Peyer's patch (tissue), 4 donors: Measurements from ENCODE around the gene PLD1. TPM values are rescaled to one million over a fixed set of nuclear protein-coding genes. Genes with fewer than 3 reads are reported as not detected.
"Not testable (repeated sequence)": the region's sequence is repeated elsewhere in the genome, so short reads cannot be mapped to it uniquely, and the experiment has no call there.

Experiments
- DNase-seq, 3 donors: peaks; one replicate each; pipeline ENCODE4 v3.0.0-alpha.2; 2017 to 2019
- H3K27ac ChIP-seq, 4 donors: fragments of 200-600 bp; sonication (generic); one replicate each; pipeline ENCODE4 v1.5.1; 2016 to 2019
- H3K27me3 ChIP-seq, 2 donors: fragments of 200-600 bp; sonication (generic); one replicate each; pipeline ENCODE4 v1.5.1; 2019
- H3K36me3 ChIP-seq, 3 donors: fragments of 200-600 bp; sonication (generic); one replicate each; pipeline ENCODE4 v1.5.1; 2016 to 2019
- H3K4me1 ChIP-seq, 4 donors: fragments of 200-600 bp; sonication (generic); one replicate each; pipeline ENCODE4 v1.5.1; 2016 to 2019
- H3K4me3 ChIP-seq, 4 donors: fragments of 200-600 bp; sonication (generic); 1 replicate in 3 of 4; 2 replicates in 1 of 4; pipeline ENCODE4 v1.5.1; 2016 to 2019; ENCODE audit warnings: mild to moderate bottlenecking in 1 of 4
- H3K9me3 ChIP-seq, 4 donors: fragments of 200-600 bp; sonication (generic); one replicate each; pipeline ENCODE4 v1.5.1; 2016 to 2019; ENCODE audit warnings: mild to moderate bottlenecking in 1 of 4
- POLR2A ChIP-seq, 2 donors: fragments of 450-650 bp; IDR thresholded peaks; one replicate each; pipeline ENCODE4 v1.5.1; 2017; ENCODE audit warnings: antibody characterized with exemption in 2 of 2, mild to moderate bottlenecking in 2 of 2, moderate library complexity in 2 of 2
- total RNA-seq, 4 donors: library from RNA; depleted of rRNA; stranded (reverse); fragments of >200 nt; gene quantifications; one replicate each; pipeline ENCODE4 v1.1.0, GENCODE V29; 2016
- TF ChIP-seq, protein P1 (sequence below), 6 experiments: fragments of 450-650 bp in 4 of 6; fragments of 200-600 bp in 2 of 6; sonication (generic) in 1 of 6; IDR thresholded peaks; one replicate each; pipeline ENCODE4 v1.5.1; 2017 to 2019; ENCODE audit warnings: antibody characterized with exemption in 6 of 6, mild to moderate bottlenecking in 3 of 6, moderate library complexity in 1 of 6

Gene PLD1
- total RNA-seq, 4 donors from 2014 or later: 120 to 218 (median 187) TPM

DNA sequence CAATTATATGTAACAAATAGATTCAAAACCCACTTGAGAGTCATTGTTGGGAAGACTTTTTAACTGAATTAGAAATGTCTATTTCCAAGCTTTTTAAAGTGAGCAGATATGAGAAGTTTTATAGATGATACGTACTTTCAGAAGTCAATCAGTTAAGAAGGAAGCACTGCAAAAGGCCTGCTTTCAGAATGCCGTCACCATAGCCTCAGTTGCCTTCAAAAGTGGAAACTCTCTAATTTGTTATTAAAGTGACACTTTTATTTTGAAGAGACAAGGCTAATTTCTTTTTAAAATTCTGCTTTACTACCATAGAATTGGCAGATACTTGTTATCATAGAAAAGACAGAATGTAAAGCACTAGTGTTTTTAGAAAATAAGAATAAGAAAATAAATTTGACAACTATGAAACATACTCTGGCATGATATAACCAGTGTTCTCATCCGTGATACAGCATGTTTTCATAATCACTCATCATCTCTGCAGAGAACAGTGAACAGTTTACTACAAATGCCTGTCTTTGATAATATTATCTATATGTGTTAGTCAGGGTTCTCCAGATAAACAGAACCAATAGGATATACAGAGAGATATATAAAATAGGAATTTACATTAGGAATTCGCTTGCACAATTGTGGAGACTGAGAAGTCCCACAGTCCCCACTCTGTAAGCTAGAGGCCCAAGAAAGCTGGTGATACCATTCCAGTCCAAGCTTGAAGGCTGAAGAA lies 7.0 kb upstream of the PLD1 start:
- Histone ChIP-seq H3K4me1 (no peaks in the 10 kb centered on the region), H3K36me3 (no peaks in the 10 kb centered on the region), H3K4me3 (no peak overlapping the region), H3K27me3 (no peaks in the 10 kb centered on the region), H3K27ac (no peak overlapping the region), H3K9me3 (no peaks in the 10 kb centered on the region)
- no peak for DNase-seq
- TF ChIP-seq, protein P1, sequence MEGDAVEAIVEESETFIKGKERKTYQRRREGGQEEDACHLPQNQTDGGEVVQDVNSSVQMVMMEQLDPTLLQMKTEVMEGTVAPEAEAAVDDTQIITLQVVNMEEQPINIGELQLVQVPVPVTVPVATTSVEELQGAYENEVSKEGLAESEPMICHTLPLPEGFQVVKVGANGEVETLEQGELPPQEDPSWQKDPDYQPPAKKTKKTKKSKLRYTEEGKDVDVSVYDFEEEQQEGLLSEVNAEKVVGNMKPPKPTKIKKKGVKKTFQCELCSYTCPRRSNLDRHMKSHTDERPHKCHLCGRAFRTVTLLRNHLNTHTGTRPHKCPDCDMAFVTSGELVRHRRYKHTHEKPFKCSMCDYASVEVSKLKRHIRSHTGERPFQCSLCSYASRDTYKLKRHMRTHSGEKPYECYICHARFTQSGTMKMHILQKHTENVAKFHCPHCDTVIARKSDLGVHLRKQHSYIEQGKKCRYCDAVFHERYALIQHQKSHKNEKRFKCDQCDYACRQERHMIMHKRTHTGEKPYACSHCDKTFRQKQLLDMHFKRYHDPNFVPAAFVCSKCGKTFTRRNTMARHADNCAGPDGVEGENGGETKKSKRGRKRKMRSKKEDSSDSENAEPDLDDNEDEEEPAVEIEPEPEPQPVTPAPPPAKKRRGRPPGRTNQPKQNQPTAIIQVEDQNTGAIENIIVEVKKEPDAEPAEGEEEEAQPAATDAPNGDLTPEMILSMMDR (IDR thresholded peaks at IDR 0.05): no peak
- no peak for TF ChIP-seq POLR2A (IDR thresholded peaks at IDR 0.05)

DNA sequence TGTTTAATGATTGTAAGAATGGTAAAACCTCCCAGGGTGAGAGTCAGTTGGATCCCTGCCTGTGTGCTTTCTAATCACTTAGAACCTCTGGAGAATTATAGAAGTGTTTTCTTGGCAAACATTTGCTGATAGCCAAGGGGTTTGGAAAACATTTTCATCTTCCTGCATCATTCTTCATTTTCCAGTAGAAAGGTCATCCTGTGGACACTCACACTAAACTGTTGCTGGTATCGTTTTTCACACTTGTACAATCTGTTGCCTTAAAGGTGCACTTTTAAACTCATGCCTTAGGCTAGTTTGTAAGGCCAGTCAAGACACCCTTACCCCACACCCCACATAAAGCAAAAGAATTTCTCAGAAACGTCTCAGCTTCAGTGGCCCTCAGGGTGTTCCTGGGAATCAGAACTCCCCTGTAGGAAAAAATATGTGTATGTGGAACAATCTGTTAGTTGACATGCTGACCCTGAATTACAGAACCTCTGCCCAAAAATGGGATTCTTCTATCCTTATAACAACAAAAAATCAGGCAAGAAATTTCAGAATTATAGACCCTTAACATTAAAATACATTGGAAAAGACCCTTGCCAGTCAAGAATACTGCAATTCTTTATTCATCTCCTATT lies 5.8 kb upstream of the PLD1 start:
- Histone ChIP-seq H3K4me1 (no peaks in the 10 kb centered on the region), H3K4me3 (no peak overlapping the region), H3K27me3 (no peaks in the 10 kb centered on the region), H3K36me3 (no peaks in the 10 kb centered on the region), H3K27ac (no peak overlapping the region), H3K9me3 (no peaks in the 10 kb centered on the region)
- TF ChIP-seq, protein P1 (IDR thresholded peaks at IDR 0.05): no peak
- TF ChIP-seq POLR2A (IDR thresholded peaks at IDR 0.05): no peak
- no peak for DNase-seq

DNA sequence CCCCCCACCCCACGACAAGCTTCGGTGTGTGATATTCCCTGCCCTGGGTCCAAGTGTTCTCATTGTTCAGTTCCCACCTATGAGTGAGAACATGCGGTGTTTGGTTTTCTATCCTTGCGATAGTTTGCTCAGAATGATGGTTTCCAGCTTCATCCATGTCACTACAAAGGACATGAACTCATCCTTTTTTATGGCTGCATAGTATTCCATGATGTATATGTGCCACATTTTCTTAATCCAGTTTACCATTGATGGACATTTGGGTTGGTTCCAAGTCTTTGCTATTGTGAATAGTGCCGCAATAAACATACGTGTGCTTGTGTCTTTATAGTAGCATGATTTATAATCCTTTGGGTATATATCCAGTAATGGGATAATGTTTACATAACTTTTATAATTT lies 4.4 kb upstream of the PLD1 start:
- H3K4me1 ChIP-seq, H3K27me3 ChIP-seq, H3K9me3 ChIP-seq, DNase-seq, H3K4me3 ChIP-seq, H3K27ac ChIP-seq, H3K36me3 ChIP-seq: not testable (repeated sequence)

DNA sequence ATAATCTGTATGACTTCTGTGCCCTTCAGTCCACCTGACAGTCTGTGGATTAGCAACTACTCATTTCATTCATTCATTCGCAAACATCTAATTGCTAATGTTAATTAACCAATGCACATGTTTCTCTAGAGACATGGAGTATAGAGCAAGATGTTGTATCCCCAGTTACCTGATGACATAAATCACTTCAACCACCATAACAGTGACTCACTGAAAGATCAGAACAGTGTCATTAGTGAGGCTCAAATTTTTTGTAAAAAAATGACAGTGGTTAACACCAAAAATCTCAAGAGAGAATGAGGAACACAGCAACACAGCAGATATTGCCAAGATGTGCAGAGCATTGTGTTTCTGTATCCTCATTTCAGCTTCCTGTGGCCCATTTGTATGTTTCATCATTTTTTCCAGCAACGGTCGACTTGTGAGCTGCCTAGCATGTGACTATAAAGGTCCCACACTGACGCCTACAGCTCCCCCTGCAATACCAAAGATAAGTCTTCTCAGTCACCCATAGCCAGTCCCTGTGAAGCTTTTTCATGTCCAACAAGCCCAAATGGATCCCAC lies 3.7 kb upstream of the PLD1 start:
- Histone ChIP-seq H3K4me3 (no peak overlapping the region), H3K36me3 (no peaks in the 10 kb centered on the region), H3K4me1 (peaks cover 0 to 10% (median 0%) of the 10 kb centered on the region in 4 donors), H3K27ac (no peak overlapping the region), H3K9me3 (no peaks in the 10 kb centered on the region), H3K27me3 (no peaks in the 10 kb centered on the region)
- DNase-seq: no peak
- TF ChIP-seq, protein P1 (IDR thresholded peaks at IDR 0.05): no peak
- TF ChIP-seq POLR2A (IDR thresholded peaks at IDR 0.05): no peak

DNA sequence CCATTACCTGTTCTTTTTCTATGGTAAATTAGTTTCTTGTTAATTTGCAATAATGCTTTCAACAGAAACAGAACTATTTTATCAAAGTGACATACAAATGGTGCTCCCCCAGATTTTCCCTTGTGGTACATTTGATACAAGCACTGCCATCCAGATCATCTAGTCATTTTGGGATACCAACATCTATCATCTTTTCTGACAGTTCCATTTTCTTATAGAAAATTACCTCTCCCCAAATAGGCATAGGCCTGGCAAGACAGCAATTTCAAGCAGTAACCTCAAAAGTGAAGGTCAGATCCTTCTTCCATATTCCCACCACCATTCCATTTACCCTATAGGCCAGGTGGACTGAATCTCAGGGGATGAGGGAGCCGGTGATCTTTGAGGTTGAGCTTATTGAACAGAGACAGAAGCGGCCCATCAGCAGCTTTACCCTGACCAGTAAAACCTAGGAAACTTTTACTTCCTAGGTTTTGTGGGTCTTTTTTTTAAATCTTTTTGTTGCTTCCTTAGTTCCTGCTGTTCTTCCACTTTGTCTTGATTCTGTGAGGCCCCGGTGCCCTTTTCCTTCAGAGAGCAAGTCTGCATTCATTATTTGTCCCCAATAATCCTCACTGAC lies 3.1 kb upstream of the PLD1 start:
- no peaks in the 10 kb centered on the region for H3K9me3 ChIP-seq
- TF ChIP-seq, protein P1 (IDR thresholded peaks at IDR 0.05): no peak
- no peak for TF ChIP-seq POLR2A (IDR thresholded peaks at IDR 0.05)
- no peak overlapping the region for H3K4me3 ChIP-seq
- no peak for DNase-seq
- no peak overlapping the region for H3K27ac ChIP-seq
- H3K27me3 ChIP-seq: no peaks in the 10 kb centered on the region
- H3K36me3 ChIP-seq: no peaks in the 10 kb centered on the region
- H3K4me1 ChIP-seq: peaks cover 0 to 10% (median 0%) of the 10 kb centered on the region in 4 donors

DNA sequence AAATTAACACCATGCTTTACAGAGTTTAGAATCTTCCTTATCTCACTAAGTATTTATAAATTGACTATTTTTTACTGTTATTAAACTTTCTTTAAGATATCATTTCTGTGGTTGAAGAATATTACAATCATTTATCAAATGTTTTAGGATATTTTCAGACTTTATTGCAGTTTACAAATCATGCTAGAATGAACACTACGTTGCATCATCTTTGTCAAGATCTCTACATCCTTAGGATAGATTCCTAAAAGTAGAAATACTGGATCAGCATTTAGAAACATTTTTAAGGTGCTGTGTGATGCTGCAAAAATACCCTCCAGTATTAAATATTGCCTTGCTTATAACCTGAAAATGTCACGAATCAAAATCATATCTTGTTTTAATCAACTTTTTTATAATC lies 2.5 kb upstream of the PLD1 start:
- Histone ChIP-seq H3K36me3 (no peaks in the 10 kb centered on the region), H3K27ac (no peak overlapping the region), H3K4me3 (no peak overlapping the region), H3K9me3 (no peaks in the 10 kb centered on the region), H3K4me1 (peaks cover 0 to 10% (median 0%) of the 10 kb centered on the region in 4 donors), H3K27me3 (no peaks in the 10 kb centered on the region)
- TF ChIP-seq, protein P1 (IDR thresholded peaks at IDR 0.05): no peak
- TF ChIP-seq POLR2A (IDR thresholded peaks at IDR 0.05): no peak
- DNase-seq: no peak
